GM19438 (cell line): Measurements from ENCODE around the gene AGR3.
"Not testable (repeated sequence)": the region's sequence is repeated elsewhere in the genome, so short reads cannot be mapped to it uniquely, and the experiment has no call there.

Source experiments
- ATAC-seq: cut with Tn5 transposase; IDR thresholded peaks from one replicate; pipeline ENCODE4 v1.9.1; 2021; ENCODE audit warnings: low read depth; ENCODE audit not compliant: unreplicated experiment

AGR3 gene

DNA sequence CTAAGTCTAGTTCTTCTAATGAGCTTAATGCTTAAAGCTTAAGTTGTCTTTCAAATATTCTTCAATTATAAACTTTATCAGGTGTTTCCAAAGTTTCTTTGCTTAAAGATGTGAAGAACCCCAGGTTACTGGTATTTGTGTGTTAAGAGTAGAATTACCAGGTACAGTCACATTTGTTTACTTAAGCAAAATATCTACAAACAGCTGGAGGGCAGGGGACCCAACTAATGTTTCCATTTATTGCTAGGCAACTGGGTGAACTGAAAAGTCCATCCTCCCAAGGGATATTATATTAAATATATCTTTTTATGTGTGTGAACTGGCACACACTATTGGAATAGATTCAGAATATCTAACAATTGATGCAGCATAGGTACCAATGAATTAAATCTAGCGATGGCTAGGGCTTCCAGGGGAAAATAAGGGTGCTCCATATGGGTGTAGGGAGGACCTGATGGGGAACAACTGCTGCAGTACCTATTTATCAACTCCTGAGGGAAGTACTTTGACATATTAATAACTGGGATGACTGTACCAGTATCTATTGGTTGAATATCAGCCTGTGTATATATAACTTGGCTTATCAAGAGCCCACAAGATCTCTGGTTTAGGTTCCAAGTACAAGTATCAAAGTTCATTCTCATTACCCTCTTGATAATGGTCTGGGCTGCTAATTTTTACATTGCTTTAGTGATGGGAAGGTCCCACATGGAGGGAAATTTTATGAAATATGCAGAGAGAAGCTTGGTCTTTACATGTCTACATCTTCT lies 10.3 kb upstream of the AGR3 start:
- ATAC-seq = no peak

- ATAC-seq = peak; percentile 55
Observed at GRCh38 chr7:16891338-16891737, 9.6 kb upstream of the AGR3 start.

DNA sequence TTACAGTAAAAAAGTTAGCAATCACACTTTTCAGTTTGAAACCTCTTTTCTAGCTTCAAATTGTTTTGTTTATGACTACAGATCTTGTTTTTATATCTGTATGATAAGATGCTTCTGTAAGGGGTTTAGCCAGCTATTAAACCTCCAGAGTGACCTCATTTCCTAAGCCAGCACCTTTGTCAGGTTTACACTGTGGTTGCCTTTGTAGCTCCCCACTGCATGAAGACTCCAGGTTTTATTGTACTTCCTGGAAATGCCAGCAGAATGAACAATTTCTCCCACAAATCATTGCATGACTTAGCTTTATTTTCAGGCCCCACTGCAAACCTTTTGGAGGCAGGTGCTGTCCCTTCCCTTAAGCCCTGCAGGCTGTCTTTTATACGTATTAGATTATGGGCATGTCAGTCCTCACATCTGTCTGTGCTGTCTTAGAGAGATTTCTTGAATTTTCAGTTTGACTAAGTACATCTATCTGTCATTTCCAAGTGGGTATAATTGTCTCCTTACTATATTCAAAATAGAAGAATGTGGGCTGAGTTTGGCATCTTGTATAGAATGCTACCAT lies 8.2 kb upstream of the AGR3 start:
- no peak for ATAC-seq

DNA sequence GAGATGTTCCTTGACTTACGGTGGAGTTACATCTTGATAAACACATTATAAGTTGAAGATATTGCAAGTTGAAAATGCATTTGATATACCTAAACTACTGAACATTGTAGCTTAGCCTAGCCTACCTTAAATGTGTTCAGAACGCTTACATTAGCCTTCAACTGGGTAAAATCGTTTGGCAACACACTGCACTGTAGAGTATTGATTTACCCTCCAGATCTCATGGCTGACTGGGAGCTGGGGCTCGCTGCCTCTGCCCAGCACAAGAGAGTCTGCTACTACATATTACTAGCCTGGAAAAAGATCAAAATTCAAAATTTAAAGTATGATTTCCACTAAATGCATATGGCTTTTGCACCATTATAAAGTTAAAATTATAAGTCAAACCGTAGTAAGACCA lies 7.5 kb upstream of the AGR3 start:
- no peak for ATAC-seq

DNA sequence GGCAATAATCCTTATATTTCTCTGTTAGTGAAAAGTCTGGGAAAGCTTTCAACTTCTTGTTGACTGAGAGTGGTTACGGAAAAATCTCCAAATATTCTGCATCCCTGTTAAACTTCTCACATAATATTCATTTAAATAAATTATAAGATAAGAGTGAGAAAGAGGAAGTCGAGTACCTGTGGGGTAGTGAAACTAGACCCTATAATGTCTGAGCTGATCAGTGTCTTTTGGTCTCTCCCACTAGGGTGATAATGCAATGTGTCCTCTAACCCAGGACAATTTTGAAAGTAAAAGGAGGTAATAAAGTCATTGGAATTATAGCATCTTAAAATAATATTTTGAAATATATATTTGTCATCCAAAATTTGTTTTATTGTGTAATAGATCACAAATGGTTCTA lies 2.1 kb upstream of the AGR3 start:
- no peak for ATAC-seq

DNA sequence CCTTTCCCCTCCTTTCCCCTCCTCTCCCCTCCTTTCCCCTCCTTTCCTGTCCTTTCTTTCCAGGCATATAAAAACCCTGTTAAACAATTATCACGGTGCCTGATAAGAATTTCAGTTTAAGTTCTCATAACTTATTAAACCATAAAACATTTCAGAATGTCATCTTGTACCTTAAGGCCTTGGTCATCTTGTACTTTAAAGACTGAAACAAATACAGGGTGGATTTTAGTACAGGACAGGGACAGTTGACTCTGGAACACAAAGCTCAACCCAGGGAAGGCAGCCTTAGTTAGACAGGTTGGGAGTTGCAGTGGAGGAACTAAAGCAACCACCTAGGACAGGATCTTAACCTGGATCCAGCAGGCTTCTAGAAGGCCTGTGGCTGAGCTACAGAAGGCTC lies 1.2 kb downstream of the AGR3 start:
- no peak for ATAC-seq

GRCh38 chr7:16879181-16879580 lies 2.6 kb downstream of the AGR3 start:
- ATAC-seq = no peak

- no peak for ATAC-seq
Observed at GRCh38 chr7:16875861-16876260, 5.9 kb downstream of the AGR3 start.

- no peak for ATAC-seq
Observed at GRCh38 chr7:16874066-16874465, 7.7 kb downstream of the AGR3 start.

DNA sequence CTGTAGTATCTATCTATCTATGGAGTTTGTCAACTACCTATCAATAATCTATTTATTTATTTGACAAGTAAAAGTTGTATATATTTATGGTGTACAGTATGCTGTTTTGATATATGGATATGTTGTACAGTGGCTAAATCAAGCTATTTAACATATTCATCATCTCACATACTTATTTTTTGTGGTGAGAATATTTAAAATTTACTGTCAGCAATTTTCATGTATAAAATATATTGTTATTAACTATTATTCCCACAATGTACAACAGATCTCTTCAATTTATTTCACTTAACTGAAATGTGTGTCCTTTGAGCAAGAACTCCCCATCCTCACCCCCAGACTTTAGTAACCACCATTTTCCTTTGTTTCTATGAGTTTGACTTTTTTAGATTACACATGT lies 14.5 kb downstream of the AGR3 start:
- ATAC-seq = no peak

GRCh38 chr7:16853189-16853588 lies 28.6 kb downstream of the AGR3 start:
- ATAC-seq = not testable (repeated sequence)

DNA sequence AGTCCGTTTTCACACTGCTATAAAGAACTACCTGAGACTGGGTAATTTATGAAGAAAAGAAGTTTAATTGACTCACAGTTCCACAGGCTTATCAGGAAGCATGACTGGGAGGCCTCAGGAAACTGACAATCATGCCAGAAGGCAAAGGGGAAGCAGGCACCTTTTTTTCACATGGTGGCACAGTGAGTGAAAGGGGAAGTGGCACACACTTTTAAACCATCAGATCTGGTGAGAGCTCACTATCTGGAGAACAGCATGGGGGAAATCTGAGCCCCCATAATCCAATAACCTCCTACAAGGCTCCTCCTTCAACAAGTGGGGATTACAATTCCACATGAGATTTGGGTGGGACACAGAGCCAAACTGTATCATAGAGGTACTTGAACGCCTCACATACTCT lies 30.0 kb downstream of the AGR3 start:
- ATAC-seq = no peak

- no peak for ATAC-seq
Observed at GRCh38 chr7:16850614-16851466, 30.9 kb downstream of the AGR3 start.

DNA sequence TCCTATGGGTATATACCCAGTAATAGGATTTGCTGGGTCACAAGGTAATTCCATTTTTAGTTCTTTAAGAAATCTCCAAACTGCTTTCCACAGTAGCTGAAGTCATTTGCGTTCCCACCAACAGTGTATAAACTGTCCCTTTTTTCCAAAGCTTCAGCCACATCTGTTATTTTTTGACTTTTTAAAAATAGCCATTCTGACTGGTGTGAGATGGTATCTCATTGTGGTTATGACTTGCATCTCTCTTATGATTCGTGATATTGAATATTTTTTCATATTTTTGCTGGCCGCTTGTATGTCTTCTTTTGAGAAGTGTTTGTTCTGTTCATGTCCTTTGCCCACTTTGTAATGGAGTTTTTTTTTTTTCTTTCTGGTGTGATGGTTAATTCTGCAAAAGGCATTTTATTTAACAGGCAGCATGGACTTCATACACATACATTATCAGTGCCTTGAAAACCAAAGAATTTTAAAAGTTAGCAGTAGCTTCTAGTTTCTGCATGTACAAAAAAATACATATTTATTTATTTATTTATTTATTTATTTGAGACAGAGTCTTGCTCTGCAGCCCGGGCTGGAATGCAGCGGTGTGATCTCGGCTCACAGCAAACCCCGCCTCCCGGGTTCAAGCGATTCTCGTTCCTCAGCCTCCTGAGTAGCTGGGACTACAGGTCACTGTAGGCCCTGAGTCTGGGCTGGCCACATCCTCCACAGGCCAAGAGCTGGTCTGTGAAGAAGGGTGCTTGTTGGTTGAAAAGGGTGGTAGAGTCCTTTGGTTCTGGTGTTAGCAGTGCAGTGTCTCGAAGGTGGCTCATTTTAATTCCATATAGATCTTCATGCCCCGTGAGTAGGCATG lies 32.3 kb downstream of the AGR3 start:
- ATAC-seq = no peak

- ATAC-seq = no peak
Observed at GRCh38 chr7:16847381-16847860, 34.4 kb downstream of the AGR3 start.

GRCh38 chr7:16846601-16847165 lies 35.1 kb downstream of the AGR3 start:
- no peak for ATAC-seq

- no peak for ATAC-seq
Observed at GRCh38 chr7:16845746-16846145, 36.0 kb downstream of the AGR3 start.

DNA sequence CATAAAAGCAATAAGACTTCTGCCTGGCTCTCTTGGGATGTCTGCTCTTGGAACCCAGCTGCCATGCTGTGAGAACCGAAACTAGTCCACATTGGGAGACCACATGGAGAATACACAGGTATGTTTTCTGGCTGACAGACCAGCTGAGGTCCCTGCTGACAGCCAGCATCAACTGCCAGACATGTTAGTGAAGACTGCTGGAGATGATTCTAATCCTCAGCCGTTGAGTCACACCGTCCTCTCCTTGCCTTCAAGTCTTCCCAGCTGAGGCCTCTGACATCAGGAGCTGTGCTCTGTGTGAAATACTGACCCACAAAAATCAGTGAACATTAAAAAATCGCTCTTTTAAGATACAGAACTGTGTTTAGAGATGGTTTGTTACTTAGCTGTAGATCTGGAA lies 40.1 kb downstream of the AGR3 start:
- ATAC-seq = no peak

GRCh38 chr7:16840094-16840493 lies 41.7 kb downstream of the AGR3 start:
- ATAC-seq = no peak

DNA sequence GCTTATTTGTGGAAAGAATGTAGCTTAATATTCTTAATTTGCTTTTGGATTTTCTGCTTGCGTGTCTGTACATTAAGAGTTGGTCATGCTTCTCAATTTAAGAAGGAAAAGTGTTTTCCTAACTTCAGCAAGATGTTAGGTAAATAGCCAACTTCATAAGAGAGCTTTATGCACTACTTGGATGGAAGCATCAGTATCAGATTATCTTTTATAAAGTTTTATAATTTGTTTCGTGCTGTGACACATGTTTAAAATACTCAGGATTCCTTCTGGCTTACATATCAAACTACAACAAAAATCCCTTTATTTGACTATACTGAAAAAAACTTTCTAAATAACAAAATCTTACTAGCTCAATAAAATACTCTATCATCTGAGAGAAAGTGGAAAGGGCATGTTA lies 42.1 kb downstream of the AGR3 start:
- ATAC-seq = no peak
